HG02678 (cell line): ENCODE results near the gene CKS2.

Experiments used
- ATAC-seq: cut with Tn5 transposase; IDR thresholded peaks from one replicate; pipeline ENCODE4 v1.9.1; 2021; ENCODE audit warnings: mild to moderate bottlenecking, moderate library complexity; ENCODE audit not compliant: unreplicated experiment

Gene CKS2

GRCh38 chr9:89363921-89364665, 53.1 kb downstream of the CKS2 start:
- no peak for ATAC-seq

GRCh38 chr9:89364666-89365531, 53.9 kb downstream of the CKS2 start:
- no peak for ATAC-seq

DNA sequence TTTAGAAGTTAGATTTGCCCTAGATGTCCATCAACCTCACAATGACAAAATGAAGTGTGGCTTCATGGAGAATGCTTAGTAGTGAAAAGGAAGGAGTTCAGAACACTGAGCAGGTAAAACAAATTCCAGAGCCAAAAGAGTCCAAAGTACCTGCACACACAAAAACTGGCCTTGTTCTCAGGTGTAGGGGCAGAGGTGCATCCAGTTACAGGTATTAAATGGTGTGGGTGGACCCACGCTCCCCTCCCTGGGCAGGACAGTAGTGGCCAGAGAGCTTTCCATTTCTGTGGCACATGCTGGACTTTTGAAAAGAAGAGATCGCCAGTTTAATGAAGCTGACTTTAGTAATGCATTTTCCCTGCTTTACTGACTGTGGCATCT, 54.5 kb downstream of the CKS2 start:
- no peak for ATAC-seq
